NCI-H1694 treated with DMSO at 0.1 percent for 48 hours (cell line): ENCODE data around the gene GNAS-AS1.

Source experiments
- DNase-seq: peaks from one replicate; lab custom pipeline; 2025; lab: John Stamatoyannopoulos, UW

Gene GNAS-AS1

GRCh38 chr20:58855506-58856389, 5.0 kb upstream of the GNAS-AS1 start:
- DNase-seq = no peak

GRCh38 chr20:58854638-58855471, 4.2 kb upstream of the GNAS-AS1 start:
- no peak for DNase-seq

- no peak for DNase-seq
These were observed 3.4 kb upstream of the GNAS-AS1 start for GRCh38 chr20:58853976-58854637.

- no peak for DNase-seq
These were observed 2.8 kb upstream of the GNAS-AS1 start for GRCh38 chr20:58853466-58853865.

- peak; percentile 34 for DNase-seq
These were observed 2.0 kb upstream of the GNAS-AS1 start, which contains the start of gene GNAS for GRCh38 chr20:58852543-58853271. TSS of gene GNAS (plus strand) at chr20:58852716.

- DNase-seq = no peak
These were observed 1.3 kb upstream of the GNAS-AS1 start for GRCh38 chr20:58851969-58852458.

GRCh38 chr20:58851221-58851968, 693 bp upstream of the GNAS-AS1 start:
- no peak for DNase-seq

- DNase-seq = no peak
These were observed 3.2 kb downstream of the GNAS-AS1 start for GRCh38 chr20:58847463-58847862.

GRCh38 chr20:58845706-58846105, 5.0 kb downstream of the GNAS-AS1 start:
- no peak for DNase-seq

GRCh38 chr20:58843128-58843556, 7.6 kb downstream of the GNAS-AS1 start:
- no peak for DNase-seq

- no peak for DNase-seq
These were observed 8.4 kb downstream of the GNAS-AS1 start for GRCh38 chr20:58842276-58842675.

- no peak for DNase-seq
These were observed 9.0 kb downstream of the GNAS-AS1 start for GRCh38 chr20:58841539-58842264.

- no peak for DNase-seq
These were observed 9.7 kb downstream of the GNAS-AS1 start for GRCh38 chr20:58840816-58841538.

GRCh38 chr20:58839991-58840747, 10.5 kb downstream of the GNAS-AS1 start:
- DNase-seq = no peak

- DNase-seq = no peak
These were observed 11.2 kb downstream of the GNAS-AS1 start for GRCh38 chr20:58839474-58839874.

GRCh38 chr20:58838174-58838573, 12.5 kb downstream of the GNAS-AS1 start:
- no peak for DNase-seq

GRCh38 chr20:58837717-58838116, 13.0 kb downstream of the GNAS-AS1 start:
- DNase-seq = no peak

GRCh38 chr20:58836616-58837204, 14.0 kb downstream of the GNAS-AS1 start:
- DNase-seq = no peak
